ENCODE results near the gene CLPTM1L. TPM values are rescaled to one million over a fixed set of nuclear protein-coding genes. Genes with fewer than 3 reads are reported as not detected.

CLPTM1L gene
- total RNA-seq, 2 donors from 2014 or later: 56.6 to 85.4 TPM

GRCh38 chr5:1310118-1310517 is 34.8 kb downstream of the CLPTM1L start:
- Histone ChIP-seq H3K9me3 (no peaks in the 10 kb centered on the region), H3K27ac (no peak overlapping the region), H3K4me1 (no peaks in the 10 kb centered on the region), H3K4me3 (no peak overlapping the region), H3K36me3 (no peaks in the 10 kb centered on the region), H3K27me3 (no peaks in the 10 kb centered on the region)
- DNase-seq (ENCODE audit: low spot score): no peak
- no peak for TF ChIP-seq CTCF (IDR thresholded peaks at IDR 0.05)

DNA sequence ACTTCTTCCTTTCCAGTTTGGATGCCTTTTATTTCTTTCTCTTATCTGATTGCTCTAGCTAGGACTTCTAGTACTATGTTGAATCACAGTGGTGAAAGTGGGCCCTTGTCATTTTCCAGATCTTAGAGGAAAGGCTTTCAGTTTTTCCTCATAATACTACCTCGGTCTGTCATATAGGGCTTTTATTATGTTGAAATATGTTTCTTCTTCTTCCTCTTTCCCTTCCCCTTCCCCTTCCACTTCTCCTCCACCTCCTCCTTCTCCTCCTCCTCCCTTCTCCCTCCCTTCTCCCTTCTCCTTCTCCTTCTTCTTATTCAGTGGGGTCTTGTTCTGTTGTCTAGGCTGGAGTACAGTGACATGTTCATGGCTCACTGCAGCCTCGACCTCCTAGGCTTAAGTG is 40.9 kb downstream of the CLPTM1L start:
- no peak for DNase-seq (ENCODE audit: low spot score)
- H3K4me3 ChIP-seq: no peak overlapping the region
- no peaks in the 10 kb centered on the region for H3K4me1 ChIP-seq
- no peak for TF ChIP-seq CTCF (IDR thresholded peaks at IDR 0.05)
- no peaks in the 10 kb centered on the region for H3K9me3 ChIP-seq
- no peak overlapping the region for H3K27ac ChIP-seq
- H3K36me3 ChIP-seq: no peaks in the 10 kb centered on the region
- H3K27me3 ChIP-seq: no peaks in the 10 kb centered on the region

DNA sequence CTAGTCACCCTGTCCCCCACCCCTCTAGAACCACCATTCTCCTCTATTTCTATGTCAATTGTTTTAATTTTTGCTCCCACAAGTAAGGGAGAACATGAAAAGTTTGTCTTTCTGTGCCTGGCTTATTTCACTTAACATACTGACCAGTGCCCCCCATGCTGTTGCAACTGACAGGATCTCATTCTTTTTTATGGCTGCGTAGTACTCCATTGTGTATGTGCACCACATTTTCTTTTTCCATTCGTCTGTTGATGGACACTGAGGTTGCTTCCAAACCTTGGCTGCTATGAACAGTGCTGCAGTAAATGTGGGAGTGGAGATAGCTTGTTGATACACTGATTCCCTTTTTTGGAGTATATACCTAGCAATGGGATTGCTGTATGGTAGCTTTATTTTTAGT is 42.6 kb downstream of the CLPTM1L start:
- no peaks in the 10 kb centered on the region for H3K27me3 ChIP-seq
- H3K27ac ChIP-seq: no peak overlapping the region
- no peaks in the 10 kb centered on the region for H3K9me3 ChIP-seq
- DNase-seq (ENCODE audit: low spot score): no peak
- no peak for TF ChIP-seq CTCF (IDR thresholded peaks at IDR 0.05)
- H3K4me1 ChIP-seq: no peaks in the 10 kb centered on the region
- no peaks in the 10 kb centered on the region for H3K36me3 ChIP-seq
- H3K4me3 ChIP-seq: no peak overlapping the region

DNA sequence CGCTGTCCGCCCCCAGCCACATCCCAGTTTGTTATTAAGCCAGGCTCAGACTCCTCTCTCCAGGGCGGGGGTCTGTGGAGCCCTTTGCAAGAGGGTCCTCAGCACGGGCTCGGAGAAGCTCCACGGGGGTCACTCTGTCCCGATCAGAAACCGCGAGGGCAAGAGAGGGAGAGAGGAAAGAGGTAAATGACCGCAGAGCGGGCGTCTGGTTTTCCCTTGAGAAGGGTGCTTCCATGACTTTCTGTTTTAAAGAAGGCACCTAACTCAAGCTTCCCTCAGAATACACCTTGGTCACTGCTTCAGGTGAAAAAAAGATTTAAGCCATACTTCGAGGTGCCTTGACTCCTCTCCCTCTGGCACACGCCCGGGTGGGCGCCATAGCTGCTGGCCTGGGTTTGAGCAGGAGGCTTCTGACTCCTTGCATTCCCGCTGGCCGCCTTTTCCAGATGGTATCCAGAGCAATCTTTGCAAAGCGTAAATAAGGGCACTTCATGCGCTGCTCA is 44.3 kb downstream of the CLPTM1L start:
- no peaks in the 10 kb centered on the region for H3K9me3 ChIP-seq
- no peak for DNase-seq (ENCODE audit: low spot score)
- H3K4me3 ChIP-seq: no peak overlapping the region
- H3K27me3 ChIP-seq: no peaks in the 10 kb centered on the region
- no peaks in the 10 kb centered on the region for H3K36me3 ChIP-seq
- TF ChIP-seq CTCF (IDR thresholded peaks at IDR 0.05): no peak
- H3K4me1 ChIP-seq: no peaks in the 10 kb centered on the region
- H3K27ac ChIP-seq: no peak overlapping the region

DNA sequence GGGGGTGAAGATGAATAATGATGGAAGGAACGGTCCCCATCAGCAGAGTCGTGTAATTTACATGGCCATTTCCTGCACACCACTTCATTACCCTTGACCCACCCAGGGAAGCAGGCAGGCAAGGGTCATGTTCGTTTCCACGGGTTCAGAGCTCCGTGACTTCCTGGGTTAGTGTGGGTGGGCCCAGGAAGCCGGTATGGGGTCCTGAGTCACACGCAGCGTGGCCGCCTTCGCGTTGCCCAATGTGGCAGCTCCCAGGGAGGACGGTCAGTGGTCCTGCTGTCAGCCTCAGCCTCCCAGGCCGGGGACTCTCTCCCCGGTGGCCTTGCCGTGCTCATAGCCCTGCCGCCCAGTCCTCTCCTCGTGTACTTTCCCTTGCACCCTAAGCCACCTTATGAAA is 44.9 kb downstream of the CLPTM1L start:
- Histone ChIP-seq H3K9me3 (no peaks in the 10 kb centered on the region), H3K27me3 (peaks cover 0 to 6% of the 10 kb centered on the region in 2 donors), H3K27ac (no peak overlapping the region), H3K4me1 (peaks cover 0 to 1% of the 10 kb centered on the region in 2 donors), H3K4me3 (no peak overlapping the region), H3K36me3 (no peaks in the 10 kb centered on the region)
- TF ChIP-seq CTCF (IDR thresholded peaks at IDR 0.05): no peak
- DNase-seq (ENCODE audit: low spot score): no peak

GRCh38 chr5:1299511-1299850 is 45.4 kb downstream of the CLPTM1L start:
- Histone ChIP-seq H3K36me3 (no peaks in the 10 kb centered on the region), H3K9me3 (no peaks in the 10 kb centered on the region), H3K4me3 (no peak overlapping the region), H3K4me1 (peaks cover 0 to 6% of the 10 kb centered on the region in 2 donors), H3K27me3 (peaks cover 0 to 8% of the 10 kb centered on the region in 2 donors), H3K27ac (no peak overlapping the region)
- TF ChIP-seq CTCF (IDR thresholded peaks at IDR 0.05): no peak
- DNase-seq (ENCODE audit: low spot score): no peak
